HPDE6-E6E7 (cell line): Measurements from ENCODE around the gene HEATR3.

Source experiments
- DNase-seq: peaks from one replicate; pipeline ENCODE4 v3.0.0; 2011; ENCODE audit warnings: missing footprints; ENCODE audit errors: extremely low spot score

Gene HEATR3

GRCh38 chr16:50065624-50066481, at the start of gene HEATR3:
Gene HEATR3 (plus strand): TSS chr16:50065970. CDS start chr16:50066132, 162 bp downstream.
- peak; percentile 97 for DNase-seq

GRCh38 chr16:50017553-50017952, 48.2 kb upstream of the HEATR3 start:
- DNase-seq: no peak

GRCh38 chr16:50021544-50021943, 44.2 kb upstream of the HEATR3 start:
- no peak for DNase-seq

GRCh38 chr16:50023641-50024040, 42.1 kb upstream of the HEATR3 start:
- no peak for DNase-seq

- DNase-seq: no peak
These were observed 41.6 kb upstream of the HEATR3 start for GRCh38 chr16:50024207-50024606.

GRCh38 chr16:50024684-50025536, 40.9 kb upstream of the HEATR3 start, which contains the start of gene CNEP1R1:
Gene CNEP1R1 (plus strand): TSS chr16:50025225. CDS start chr16:50025316, 91 bp downstream.
- DNase-seq: peak; percentile 100

- peak; percentile 39 for DNase-seq
These were observed 40.2 kb upstream of the HEATR3 start for GRCh38 chr16:50025537-50025931.

GRCh38 chr16:50027829-50028228, 37.9 kb upstream of the HEATR3 start:
- no peak for DNase-seq

GRCh38 chr16:50035468-50035992, 30.2 kb upstream of the HEATR3 start:
- DNase-seq: no peak

GRCh38 chr16:50036426-50036825, 29.3 kb upstream of the HEATR3 start:
- no peak for DNase-seq

- DNase-seq: no peak
These were observed 28.0 kb upstream of the HEATR3 start for GRCh38 chr16:50037662-50038220.

GRCh38 chr16:50038286-50038685, 27.5 kb upstream of the HEATR3 start:
- no peak for DNase-seq

- DNase-seq: no peak
These were observed 26.8 kb upstream of the HEATR3 start for GRCh38 chr16:50038756-50039529.

- DNase-seq: no peak
These were observed 25.8 kb upstream of the HEATR3 start for GRCh38 chr16:50040018-50040417.

- DNase-seq: no peak
These were observed 25.1 kb upstream of the HEATR3 start for GRCh38 chr16:50040710-50041109.

- DNase-seq: no peak
These were observed 22.4 kb upstream of the HEATR3 start for GRCh38 chr16:50043358-50043757.

- DNase-seq: no peak
These were observed 20.4 kb upstream of the HEATR3 start for GRCh38 chr16:50045412-50045811.

GRCh38 chr16:50046853-50047252, 18.9 kb upstream of the HEATR3 start:
- no peak for DNase-seq

GRCh38 chr16:50047864-50048263, 17.9 kb upstream of the HEATR3 start:
- DNase-seq: no peak

GRCh38 chr16:50050802-50051201, 15.0 kb upstream of the HEATR3 start:
- DNase-seq: no peak

GRCh38 chr16:50056226-50056625, 9.5 kb upstream of the HEATR3 start:
- DNase-seq: no peak
